SU-DHL-6 (cell line): ENCODE data around the gene PI4KA.

ENCODE experiments used
- H2AFZ ChIP-seq: fragments of 200-600 bp; sonication (generic); 2 replicates; pipeline ENCODE4 v1.6.1; 2014; ENCODE audit warnings: low read depth, mild to moderate bottlenecking, moderate library complexity, mixed read lengths, antibody characterized with exemption, low read length; ENCODE audit not compliant: severe bottlenecking
- H3F3A ChIP-seq: fragments of 200-600 bp; shearing (Covaris generic); 2 replicates; pipeline ENCODE4 v1.6.0; 2016; ENCODE audit warnings: antibody characterized with exemption, mild to moderate bottlenecking; ENCODE audit not compliant: insufficient read depth
- H3K27ac ChIP-seq: fragments of 200-600 bp; sonication (generic); 2 replicates; pipeline ENCODE4 v1.5.1; 2016; ENCODE audit warnings: low read depth, mild to moderate bottlenecking, low read length, moderate library complexity, mixed read lengths
- H3K27me3 ChIP-seq: fragments of 200-600 bp; sonication (generic), shearing (Covaris generic); 2 replicates; pipeline ENCODE4 v1.6.0; 2014; ENCODE audit warnings: mild to moderate bottlenecking, low read length
- H3K36me3 ChIP-seq: fragments of 200-600 bp; sonication (generic); 2 replicates; pipeline ENCODE4 v1.6.1; 2014; ENCODE audit warnings: mild to moderate bottlenecking, low read length, mixed read lengths
- H3K4me2 ChIP-seq: fragments of 300-600, 200-600 bp; shearing (Covaris generic), sonication (generic); 2 replicates; pipeline ENCODE4 v1.6.0; 2014; ENCODE audit warnings: low read length, low read depth, mild to moderate bottlenecking; ENCODE audit not compliant: poor library complexity, severe bottlenecking
- H3K4me3 ChIP-seq: fragments of 200-600 bp; sonication (generic); 2 replicates; pipeline ENCODE4 v1.5.1; 2014; ENCODE audit warnings: antibody characterized with exemption, low read length, mild to moderate bottlenecking, mixed read lengths; ENCODE audit not compliant: insufficient read depth, poor library complexity, severe bottlenecking
- H3K79me2 ChIP-seq: fragments of 200-600 bp; sonication (generic); 2 replicates; pipeline ENCODE4 v1.6.1; 2014; ENCODE audit warnings: mild to moderate bottlenecking, low read length, moderate library complexity; ENCODE audit not compliant: insufficient read depth
- H3K9ac ChIP-seq: fragments of 200-600 bp; sonication (generic); 2 replicates; pipeline ENCODE4 v1.7.0; 2014; ENCODE audit warnings: mild to moderate bottlenecking, low read length
- H3K9me2 ChIP-seq: fragments of 200-600 bp; sonication (generic); replicated peaks from 2 replicates; pipeline ENCODE4 v1.6.1; 2014; ENCODE audit warnings: low read length; ENCODE audit not compliant: insufficient read depth
- H3K9me3 ChIP-seq: fragments of 200-600 bp; sonication (generic); 2 replicates; pipeline ENCODE4 v1.6.1; 2014; ENCODE audit warnings: low read length, mixed read lengths; ENCODE audit not compliant: insufficient read depth
- H4K20me1 ChIP-seq: fragments of 200-600 bp; sonication (generic); 2 replicates; pipeline ENCODE4 v1.6.1; 2014; ENCODE audit warnings: low read depth, mild to moderate bottlenecking, antibody characterized with exemption, low read length, moderate library complexity, mixed read lengths
- CTCF ChIP-seq: fragments of 200-600 bp; sonication (generic); IDR thresholded peaks from one replicate; pipeline ENCODE4 v1.5.1; 2017; ENCODE audit warnings: antibody characterized with exemption, mild to moderate bottlenecking, low read length, moderate library complexity; ENCODE audit not compliant: insufficient read depth, poor library complexity, severe bottlenecking
- EZH2phosphoT487 ChIP-seq: fragments of 200-600 bp; sonication (generic), shearing (Covaris generic); conservative IDR thresholded peaks from 2 replicates; pipeline ENCODE4 v1.6.1; 2018; ENCODE audit warnings: mild to moderate bottlenecking, antibody characterized with exemption, low read length, moderate library complexity, mixed read lengths

PI4KA gene

DNA sequence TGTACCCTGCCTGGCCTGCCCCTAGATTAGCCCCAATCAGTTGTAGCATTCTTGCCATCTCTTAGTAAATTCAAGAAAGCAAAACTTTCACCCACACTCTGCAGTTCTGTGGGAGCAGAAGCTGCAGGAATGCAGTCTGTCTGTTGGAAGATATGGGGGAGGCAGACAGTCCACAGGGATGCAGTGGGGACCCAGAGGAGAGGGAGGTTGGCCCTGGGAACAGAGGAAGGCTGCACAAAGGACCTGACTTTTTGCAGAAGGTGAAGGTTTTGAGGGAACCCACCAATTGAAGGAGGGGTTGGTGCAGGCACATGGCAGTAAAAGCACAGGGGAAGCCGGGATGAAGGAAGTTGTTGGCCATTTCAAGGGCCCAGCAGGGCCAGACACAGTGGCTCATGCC, 16.7 kb upstream of the PI4KA start:
- H2AFZ ChIP-seq: no peak overlapping the region
- H4K20me1 ChIP-seq: no peaks in the 10 kb centered on the region
- H3K9me3 ChIP-seq: no peaks in the 10 kb centered on the region
- H3K36me3 ChIP-seq: no peaks in the 10 kb centered on the region
- H3K9me2 ChIP-seq: no peaks in the 10 kb centered on the region
- no peak overlapping the region for H3K4me3 ChIP-seq
- no peak overlapping the region for H3K9ac ChIP-seq
- no peak for TF ChIP-seq CTCF
- no peak for TF ChIP-seq EZH2phosphoT487
- no peaks in the 10 kb centered on the region for H3F3A ChIP-seq
- H3K27me3 ChIP-seq: no peaks in the 10 kb centered on the region
- H3K4me2 ChIP-seq: no peak overlapping the region
- H3K27ac ChIP-seq: no peak overlapping the region
- no peaks in the 10 kb centered on the region for H3K79me2 ChIP-seq

- no peak for TF ChIP-seq EZH2phosphoT487
- no peak for TF ChIP-seq CTCF
- Histone ChIP-seq H3K27ac (no peak overlapping the region), H3K4me2 (no peak overlapping the region), H2AFZ (no peak overlapping the region), H3K4me3 (no peak overlapping the region), H3K27me3 (no peaks in the 10 kb centered on the region), H3K36me3 (no peaks in the 10 kb centered on the region), H3K9ac (no peak overlapping the region), H3K9me3 (no peaks in the 10 kb centered on the region), H3K9me2 (no peaks in the 10 kb centered on the region), H4K20me1 (no peaks in the 10 kb centered on the region), H3K79me2 (no peaks in the 10 kb centered on the region), H3F3A (no peaks in the 10 kb centered on the region)
These were observed 14.6 kb upstream of the PI4KA start for GRCh38 chr22:20873214-20873613.

DNA sequence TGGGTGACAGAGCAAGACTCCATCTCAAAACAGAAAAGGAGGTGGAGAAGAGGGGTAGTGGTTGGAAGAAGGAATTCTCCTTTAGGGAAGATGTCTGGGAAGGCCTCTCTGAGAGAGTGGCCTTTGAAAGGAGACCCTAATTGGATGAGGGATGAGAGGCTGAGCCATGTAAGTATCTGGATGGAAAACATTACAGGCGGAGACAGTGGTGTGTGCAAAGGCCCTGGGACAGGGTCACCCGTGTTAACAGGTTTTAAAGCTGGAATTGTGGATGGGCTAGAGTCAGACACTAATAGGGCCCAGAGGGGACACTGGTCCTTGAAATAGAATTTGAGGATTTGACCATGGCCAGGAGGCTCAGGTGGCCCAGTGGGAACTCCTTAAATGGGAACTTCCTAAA, 10.6 kb upstream of the PI4KA start:
- no peaks in the 10 kb centered on the region for H3K36me3 ChIP-seq
- H3F3A ChIP-seq: no peaks in the 10 kb centered on the region
- no peak for TF ChIP-seq CTCF
- TF ChIP-seq EZH2phosphoT487: no peak
- no peak overlapping the region for H3K4me2 ChIP-seq
- H3K9ac ChIP-seq: no peak overlapping the region
- H3K4me3 ChIP-seq: no peak overlapping the region
- H3K27ac ChIP-seq: no peak overlapping the region
- H2AFZ ChIP-seq: no peak overlapping the region
- H3K9me3 ChIP-seq: no peaks in the 10 kb centered on the region
- H3K9me2 ChIP-seq: no peaks in the 10 kb centered on the region
- no peaks in the 10 kb centered on the region for H3K79me2 ChIP-seq
- H4K20me1 ChIP-seq: no peaks in the 10 kb centered on the region
- no peaks in the 10 kb centered on the region for H3K27me3 ChIP-seq
